Measurements from ENCODE around the gene PARD3B.

Gene PARD3B

GRCh38 chr2:205564346-205565141 lies 1019.3 kb downstream of the PARD3B start:
- DNase-seq (ENCODE audit: low spot score) = no peak

GRCh38 chr2:205565142-205565522 lies 1019.9 kb downstream of the PARD3B start:
- no peak for DNase-seq (ENCODE audit: low spot score)

- no peak for DNase-seq (ENCODE audit: low spot score)
Measured at GRCh38 chr2:205566606-205567168, 1021.4 kb downstream of the PARD3B start.

GRCh38 chr2:205568620-205569019 lies 1023.3 kb downstream of the PARD3B start:
- DNase-seq (ENCODE audit: low spot score) = no peak

GRCh38 chr2:205570648-205571047 lies 1025.4 kb downstream of the PARD3B start:
- DNase-seq (ENCODE audit: low spot score) = no peak

GRCh38 chr2:205571360-205571959 lies 1026.2 kb downstream of the PARD3B start:
- no peak for DNase-seq (ENCODE audit: low spot score)

GRCh38 chr2:205574001-205574400 lies 1028.7 kb downstream of the PARD3B start:
- DNase-seq (ENCODE audit: low spot score) = no peak

GRCh38 chr2:205579335-205579734 lies 1034.1 kb downstream of the PARD3B start:
- no peak for DNase-seq (ENCODE audit: low spot score)

GRCh38 chr2:205580212-205580987 lies 1035.1 kb downstream of the PARD3B start:
- DNase-seq (ENCODE audit: low spot score) = no peak

GRCh38 chr2:205582366-205582765 lies 1037.1 kb downstream of the PARD3B start:
- DNase-seq (ENCODE audit: low spot score) = no peak

GRCh38 chr2:205585449-205586383 lies 1040.4 kb downstream of the PARD3B start:
- no peak for DNase-seq (ENCODE audit: low spot score)

- no peak for DNase-seq (ENCODE audit: low spot score)
Measured at GRCh38 chr2:205586626-205587025, 1041.4 kb downstream of the PARD3B start.

GRCh38 chr2:205589479-205589878 lies 1044.2 kb downstream of the PARD3B start:
- DNase-seq (ENCODE audit: low spot score) = no peak

- DNase-seq (ENCODE audit: low spot score) = no peak
Measured at GRCh38 chr2:205590759-205591158, 1045.5 kb downstream of the PARD3B start.

GRCh38 chr2:205593891-205594290 lies 1048.6 kb downstream of the PARD3B start:
- DNase-seq (ENCODE audit: low spot score) = no peak

GRCh38 chr2:205596581-205596980 lies 1051.3 kb downstream of the PARD3B start:
- DNase-seq (ENCODE audit: low spot score) = no peak

GRCh38 chr2:205605638-205606304 lies 1060.5 kb downstream of the PARD3B start:
- DNase-seq (ENCODE audit: low spot score) = no peak

- no peak for DNase-seq (ENCODE audit: low spot score)
Measured at GRCh38 chr2:205607146-205607545, 1061.9 kb downstream of the PARD3B start.

- DNase-seq (ENCODE audit: low spot score) = no peak
Measured at GRCh38 chr2:205609113-205609512, 1063.8 kb downstream of the PARD3B start.

- DNase-seq (ENCODE audit: low spot score) = no peak
Measured at GRCh38 chr2:205610437-205610836, 1065.2 kb downstream of the PARD3B start.

- DNase-seq (ENCODE audit: low spot score) = no peak
Measured at GRCh38 chr2:205612636-205613035, 1067.4 kb downstream of the PARD3B start.
